Heart left ventricle (tissue), 16 donors: ENCODE data around the gene CAMTA1. TPM values are rescaled to one million over a fixed set of nuclear protein-coding genes. Genes with fewer than 3 reads are reported as not detected.

Experiments used
- ATAC-seq, 4 donors: fragments of 200-7000 bp; cut with Tn5 transposase; one replicate each; pipeline ENCODE4 v1.9.1; 2020 to 2022; ENCODE audit warnings: moderate library complexity in 4 of 4, mild to moderate bottlenecking in 3 of 4, moderate number of reproducible peaks in 1 of 4
- DNase-seq, 5 donors: peaks; one replicate each; pipeline ENCODE4 v3.0.0-alpha.2; 2020
- H3K27ac ChIP-seq, 12 donors: fragments of 200-600 bp; sonication (generic) in 4 of 12; one replicate each; pipeline versions ENCODE4 v1.5.0 to v1.8.0; 2016 to 2022; ENCODE audit warnings: mild to moderate bottlenecking in 2 of 12
- H3K27me3 ChIP-seq, 9 donors: fragments of 200-600 bp; sonication (generic) in 2 of 9; one replicate each; pipeline versions ENCODE4 v1.5.1 to v1.8.0; 2016 to 2022; ENCODE audit warnings: mild to moderate bottlenecking in 3 of 9
- H3K36me3 ChIP-seq, 9 donors: fragments of 200-600 bp; sonication (generic) in 2 of 9; one replicate each; pipeline versions ENCODE4 v1.5.0 to v1.8.0; 2018 to 2022; ENCODE audit warnings: mild to moderate bottlenecking in 2 of 9
- H3K4me1 ChIP-seq, 12 donors: fragments of 200-600 bp; sonication (generic) in 4 of 12; one replicate each; pipeline versions ENCODE4 v1.5.0 to v1.8.0; 2016 to 2022; ENCODE audit warnings: mild to moderate bottlenecking in 3 of 12
- H3K4me3 ChIP-seq, 12 donors: fragments of 200-600 bp; sonication (generic) in 4 of 12; one replicate each; pipeline versions ENCODE4 v1.5.0 to v1.8.0; 2017 to 2022; ENCODE audit warnings: mild to moderate bottlenecking in 9 of 12, moderate library complexity in 4 of 12
- H3K9me3 ChIP-seq, 12 donors: fragments of 200-600 bp; sonication (generic) in 4 of 12; one replicate each; pipeline versions ENCODE4 v1.5.0 to v1.8.0; 2016 to 2022; ENCODE audit warnings: mild to moderate bottlenecking in 1 of 12
- POLR2A ChIP-seq, 2 donors: fragments of 450-650 bp; IDR thresholded peaks; one replicate each; pipeline ENCODE4 v1.6.1; 2017; ENCODE audit warnings: antibody characterized with exemption in 2 of 2, mild to moderate bottlenecking in 2 of 2, moderate library complexity in 2 of 2
- WGBS, 4 donors: extraction: QIAGEN DNeasy Blood & Tissue Kit in 2 of 4; methylation state at CpG; one replicate each; pipeline versions ENCODE4 v1.1.5 to v1.1.7; 2013 to 2018; 5-methylcytosine and 5-hydroxymethylcytosine counted together
- intact Hi-C, 10 donors: fragments of 100-400 bp; cut with DNase I; formaldehyde crosslinking; loops; one replicate each; pipeline versions ENCODE4 v1.11.1 to v1.14.2; 2022
- polyA plus RNA-seq, 2 donors: library from polyadenylated mRNA; stranded (reverse); fragments of 200-250 nt; gene quantifications; one replicate each; pipeline ENCODE4 v1.2.3, GENCODE V29; 2013
- total RNA-seq, 9 donors: library from RNA; depleted of rRNA in 2 of 9; stranded (reverse); fragments of >200 nt in 2 of 9; fragmentation: NEBNext Ultra II Directional in 3 of 9; extraction: Animal tissue kit (Norgen Biotek cat#: 25700) in 3 of 9; gene quantifications; one replicate each; pipeline versions ENCODE4 v1.1.0 to v1.2.4, GENCODE V29; 2016 to 2023
- TF ChIP-seq, protein P1 (sequence below), 12 donors: fragments of 200-600 bp; sonication (generic) in 4 of 12; IDR thresholded peaks; one replicate each; pipeline versions ENCODE4 v1.5.0 to v1.8.0; 2018 to 2022; ENCODE audit warnings: antibody characterized with exemption in 12 of 12, mild to moderate bottlenecking in 5 of 12
- donor health status: ischemic (EF 13 %, LVEDD 7.1; RV severe dilation, severe dysfunction).
- donor health status: healthy with polysubstance abuse.
- donor health status: DM: no; HTN: yes; CAD: no.
- donor health status: DM: no; HTN: no; CAD: no.
- donor health status: ischemic (EF 25% LVEDD 6.9; RV normal size, moderate dysfunction).
- donor health status: ischemic (EF 25% LVEDD 5.7; RV mildly dilated, moderate dysfunction).
- donor health status: healthy.
- donor health status: DM: yes; HTN: yes; CAD: no.
- donor health status: ischemic (EF 35%, LVEDD 5.7; RV mildly dilated, moderate dysfunction).
- donor health status: nonischemic (EF 11% LVEDD 7.7; RV severe dilation, severe dysfunction).
- donor health status: DM: yes; HTN: yes; CAD: no.
- donor health status: PGD.
- donor health status: ischemic (EF 29% LVEDD 5.4; RV normal size, mild dysfunction).
- donor health status: nonischemic (EF 23%, LVEDD 6.1; RV moderate dilation, normal function).

The CAMTA1 gene
- total and polyA plus RNA-seq, 11 donors, result 114 to 303 (median 137) TPM

DNA sequence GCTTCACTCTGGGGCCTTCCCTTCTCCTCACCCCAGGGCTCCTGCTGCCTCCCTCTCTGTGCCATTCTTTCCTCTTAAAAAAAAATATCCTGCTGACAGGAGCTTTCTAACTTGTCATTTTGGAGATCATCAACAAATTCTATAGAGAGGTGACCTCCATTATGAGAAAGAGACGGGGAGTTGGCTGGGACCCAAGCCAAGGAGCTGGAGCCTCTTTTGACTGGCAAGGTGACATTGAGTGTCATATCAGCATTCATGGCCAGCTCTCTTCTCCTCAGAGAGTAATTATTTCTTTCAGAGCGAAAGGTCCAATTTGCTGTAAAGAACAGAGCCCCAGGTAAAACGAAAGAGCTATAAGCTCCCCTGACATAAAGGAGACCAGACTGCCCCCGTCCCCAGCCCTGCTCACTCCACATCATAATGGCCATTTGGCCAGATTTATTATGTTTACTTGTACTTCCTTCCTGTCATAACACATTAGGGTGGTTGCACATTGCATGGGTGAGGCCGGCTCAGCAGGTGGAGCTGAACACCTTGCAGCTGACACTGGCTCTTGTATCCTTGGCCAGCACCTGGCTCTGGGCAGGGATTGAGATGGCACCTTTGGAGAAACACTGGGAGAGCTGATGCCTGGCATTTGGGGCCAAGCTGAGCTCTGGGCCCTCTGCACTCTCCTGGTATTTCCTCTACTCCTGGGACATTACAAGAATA is 581.9 kb downstream of the CAMTA1 start:
- intact Hi-C loops, result loop anchor here in 3 of 10 donors (1.0 to 5.0 kb wide), 3 partner anchors 75 to 150 kb away; no protein-coding TSS in a partner anchor

GRCh38 chr1:7369866-7370265 is 584.6 kb downstream of the CAMTA1 start:
- H3K27me3 ChIP-seq, result no peaks in the 10 kb centered on the region
- DNase-seq (peak; percentile 59 to 82 (median 74)), ATAC-seq (peak; percentile 80 to 88 (median 86))
- no peak overlapping the region for H3K4me3 ChIP-seq
- H3K27ac ChIP-seq, result peak overlapping the region in 10 of 12 donors; percentile 34 to 88 (median 64)
- WGBS, 4 donors, result 35 to 41% (median 39%) methylated on average over 8 of the region's 8 CpGs
- TF ChIP-seq, protein P1, sequence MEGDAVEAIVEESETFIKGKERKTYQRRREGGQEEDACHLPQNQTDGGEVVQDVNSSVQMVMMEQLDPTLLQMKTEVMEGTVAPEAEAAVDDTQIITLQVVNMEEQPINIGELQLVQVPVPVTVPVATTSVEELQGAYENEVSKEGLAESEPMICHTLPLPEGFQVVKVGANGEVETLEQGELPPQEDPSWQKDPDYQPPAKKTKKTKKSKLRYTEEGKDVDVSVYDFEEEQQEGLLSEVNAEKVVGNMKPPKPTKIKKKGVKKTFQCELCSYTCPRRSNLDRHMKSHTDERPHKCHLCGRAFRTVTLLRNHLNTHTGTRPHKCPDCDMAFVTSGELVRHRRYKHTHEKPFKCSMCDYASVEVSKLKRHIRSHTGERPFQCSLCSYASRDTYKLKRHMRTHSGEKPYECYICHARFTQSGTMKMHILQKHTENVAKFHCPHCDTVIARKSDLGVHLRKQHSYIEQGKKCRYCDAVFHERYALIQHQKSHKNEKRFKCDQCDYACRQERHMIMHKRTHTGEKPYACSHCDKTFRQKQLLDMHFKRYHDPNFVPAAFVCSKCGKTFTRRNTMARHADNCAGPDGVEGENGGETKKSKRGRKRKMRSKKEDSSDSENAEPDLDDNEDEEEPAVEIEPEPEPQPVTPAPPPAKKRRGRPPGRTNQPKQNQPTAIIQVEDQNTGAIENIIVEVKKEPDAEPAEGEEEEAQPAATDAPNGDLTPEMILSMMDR (IDR thresholded peaks at IDR 0.05), result no peak
- TF ChIP-seq POLR2A (IDR thresholded peaks at IDR 0.05), result no peak
- intact Hi-C loops, result loop anchor here in 3 of 10 donors (5.0 to 10.0 kb wide), 3 partner anchors 75 to 147 kb away; no protein-coding TSS in a partner anchor
- H3K9me3 ChIP-seq, result no peaks in the 10 kb centered on the region
- H3K36me3 ChIP-seq, result no peaks in the 10 kb centered on the region
- peaks cover 0 to 29% (median 6%) of the 10 kb centered on the region in 12 donors for H3K4me1 ChIP-seq

More for the DNA sequence above, 581.9 kb downstream of the CAMTA1 start:
- peaks cover 0 to 41% (median 6%) of the 10 kb centered on the region in 12 donors for H3K4me1 ChIP-seq
- 56 to 66% (median 59%) methylated on average over 5 of the region's 5 CpGs for WGBS, 4 donors
- no peak overlapping the region for H3K4me3 ChIP-seq
- H3K9me3 ChIP-seq, result no peaks in the 10 kb centered on the region
- no peaks in the 10 kb centered on the region for H3K27me3 ChIP-seq
- no peaks in the 10 kb centered on the region for H3K36me3 ChIP-seq
- TF ChIP-seq, protein P1 (IDR thresholded peaks at IDR 0.05), result no peak
- no peak for TF ChIP-seq POLR2A (IDR thresholded peaks at IDR 0.05)
- peak overlapping the region; percentile 32 to 86 (median 74) for H3K27ac ChIP-seq
- DNase-seq (peak in 4 of 5 donors; percentile 30 to 61 (median 45)), ATAC-seq (peak in 1 of 4 donors; percentile 2)

- H3K27me3 ChIP-seq, result no peaks in the 10 kb centered on the region
- no peaks in the 10 kb centered on the region for H3K9me3 ChIP-seq
- no peak overlapping the region for H3K4me3 ChIP-seq
- no peak for ATAC-seq
- peak in 1 of 5 donors; percentile 17 for DNase-seq
- H3K27ac ChIP-seq, result no peak overlapping the region
- H3K36me3 ChIP-seq, result no peaks in the 10 kb centered on the region
- TF ChIP-seq POLR2A (IDR thresholded peaks at IDR 0.05), result no peak
- TF ChIP-seq, protein P1 (IDR thresholded peaks at IDR 0.05), result no peak
- WGBS, 4 donors, result 92 to 97% (median 94%) methylated on average over 6 of the region's 6 CpGs
- peaks cover 0 to 25% (median 5%) of the 10 kb centered on the region in 12 donors for H3K4me1 ChIP-seq
- intact Hi-C loops, result loop anchor here in 1 of 10 donors (10.0 kb wide), 1 partner anchor 77 kb away; no protein-coding TSS in a partner anchor
These were observed 586.7 kb downstream of the CAMTA1 start for GRCh38 chr1:7371926-7372325.

GRCh38 chr1:7372477-7373120 is 587.3 kb downstream of the CAMTA1 start:
- Histone ChIP-seq H3K4me3 (no peak overlapping the region), H3K4me1 (peaks cover 0 to 19% (median 2%) of the 10 kb centered on the region in 12 donors), H3K27me3 (no peaks in the 10 kb centered on the region), H3K36me3 (no peaks in the 10 kb centered on the region), H3K9me3 (no peaks in the 10 kb centered on the region), H3K27ac (no peak overlapping the region)
- TF ChIP-seq, protein P1 (IDR thresholded peaks at IDR 0.05), result no peak
- no peak for TF ChIP-seq POLR2A (IDR thresholded peaks at IDR 0.05)
- 95 to 97% (median 97%) methylated on average over 19 of the region's 19 CpGs for WGBS, 4 donors
- peak in 1 of 5 donors; percentile 33 for DNase-seq
- ATAC-seq, result no peak
- intact Hi-C loops, result loop anchor here in 1 of 10 donors (10.0 kb wide), 1 partner anchor 78 kb away; no protein-coding TSS in a partner anchor
